ENCODE results near the gene LRRC30.

LRRC30 gene

GRCh38 chr18:7248877-7249276, 18.0 kb downstream of the LRRC30 start:
- Histone ChIP-seq H3K14ac (ENCODE audit: low read length) (no peak overlapping the region), H2BK5ac (ENCODE audit: low read depth, low read length, poor library complexity) (no peak overlapping the region), H3K27ac (ENCODE audit: low read depth, low read length) (no peak overlapping the region), H2AFZ (ENCODE audit: insufficient read depth, low read length, poor library complexity) (no peak overlapping the region), H3K4me1 (ENCODE audit: control insufficient read depth in 1 of 2, insufficient read depth in 2 of 2, low read length in 2 of 2) (no peaks in the 10 kb centered on the region), H4K8ac (ENCODE audit: low read depth, low read length) (no peak overlapping the region), H3K4ac (ENCODE audit: low read depth, low read length) (no peak overlapping the region), H3K36me3 (ENCODE audit: control insufficient read depth in 1 of 2, insufficient read depth in 2 of 2, low read length in 2 of 2) (no peaks in the 10 kb centered on the region), H3K79me1 (ENCODE audit: low read length) (no peaks in the 10 kb centered on the region), H3K4me2 (ENCODE audit: low read length) (no peak overlapping the region), H3K18ac (ENCODE audit: low read length) (no peak overlapping the region), H2BK12ac (ENCODE audit: low read length) (no peak overlapping the region), H3K27me3 (ENCODE audit: insufficient read depth, low read length) (no peaks in the 10 kb centered on the region), H3K79me2 (ENCODE audit: control insufficient read depth, insufficient read depth, low read length, poor library complexity) (no peaks in the 10 kb centered on the region), H4K12ac (ENCODE audit: low read depth, low read length) (no peak overlapping the region), H2AK5ac (ENCODE audit: low read length) (no peak overlapping the region), H2BK120ac (ENCODE audit: insufficient read depth, low read length, poor library complexity) (no peak overlapping the region), H4K91ac (ENCODE audit: low read depth, low read length) (no peak overlapping the region), H3K9ac (ENCODE audit: low read length) (no peak overlapping the region), H3K23ac (ENCODE audit: low read length) (no peak overlapping the region), H3K4me3 (ENCODE audit: low read depth, low read length) (no peak overlapping the region), H3K9me3 (ENCODE audit: insufficient read depth, low read depth, low read length) (no peaks in the 10 kb centered on the region)
- DNase-seq = no peak
- no CpG with 5 or more reads among the region's 6 CpGs for WGBS (ENCODE audit: extremely low coverage, insufficient coverage, insufficient read length)

- no peak overlapping the region for H3K4ac ChIP-seq (ENCODE audit: low read depth, low read length)
- H2BK12ac ChIP-seq (ENCODE audit: low read length) = no peak overlapping the region
- H3K27ac ChIP-seq (ENCODE audit: low read depth, low read length) = no peak overlapping the region
- no peak overlapping the region for H3K4me2 ChIP-seq (ENCODE audit: low read length)
- H4K91ac ChIP-seq (ENCODE audit: low read depth, low read length) = no peak overlapping the region
- H2BK120ac ChIP-seq (ENCODE audit: insufficient read depth, low read length, poor library complexity) = no peak overlapping the region
- H3K27me3 ChIP-seq (ENCODE audit: insufficient read depth, low read length) = no peaks in the 10 kb centered on the region
- no peaks in the 10 kb centered on the region for H3K79me2 ChIP-seq (ENCODE audit: control insufficient read depth, insufficient read depth, low read length, poor library complexity)
- no peak overlapping the region for H3K23ac ChIP-seq (ENCODE audit: low read length)
- H3K36me3 ChIP-seq (ENCODE audit: control insufficient read depth in 1 of 2, insufficient read depth in 2 of 2, low read length in 2 of 2) = no peaks in the 10 kb centered on the region
- no peak overlapping the region for H3K9ac ChIP-seq (ENCODE audit: low read length)
- WGBS (ENCODE audit: extremely low coverage, insufficient coverage, insufficient read length) = no CpG with 5 or more reads among the region's 5 CpGs
- H2AFZ ChIP-seq (ENCODE audit: insufficient read depth, low read length, poor library complexity) = no peak overlapping the region
- no peaks in the 10 kb centered on the region for H3K9me3 ChIP-seq (ENCODE audit: insufficient read depth, low read depth, low read length)
- no peaks in the 10 kb centered on the region for H3K4me1 ChIP-seq (ENCODE audit: control insufficient read depth in 1 of 2, insufficient read depth in 2 of 2, low read length in 2 of 2)
- H4K8ac ChIP-seq (ENCODE audit: low read depth, low read length) = no peak overlapping the region
- no peak overlapping the region for H2AK5ac ChIP-seq (ENCODE audit: low read length)
- no peak overlapping the region for H3K18ac ChIP-seq (ENCODE audit: low read length)
- no peak overlapping the region for H3K4me3 ChIP-seq (ENCODE audit: low read depth, low read length)
- no peaks in the 10 kb centered on the region for H3K79me1 ChIP-seq (ENCODE audit: low read length)
- H4K12ac ChIP-seq (ENCODE audit: low read depth, low read length) = no peak overlapping the region
- DNase-seq = no peak
- H3K14ac ChIP-seq (ENCODE audit: low read length) = no peak overlapping the region
- H2BK5ac ChIP-seq (ENCODE audit: low read depth, low read length, poor library complexity) = no peak overlapping the region
Measured at GRCh38 chr18:7254163-7254562, 23.3 kb downstream of the LRRC30 start.

GRCh38 chr18:7255054-7255453, 24.2 kb downstream of the LRRC30 start:
- Histone ChIP-seq H3K4me1 (ENCODE audit: control insufficient read depth in 1 of 2, insufficient read depth in 2 of 2, low read length in 2 of 2) (no peaks in the 10 kb centered on the region), H2BK5ac (ENCODE audit: low read depth, low read length, poor library complexity) (no peak overlapping the region), H3K23ac (ENCODE audit: low read length) (no peak overlapping the region), H3K27ac (ENCODE audit: low read depth, low read length) (no peak overlapping the region), H3K79me2 (ENCODE audit: control insufficient read depth, insufficient read depth, low read length, poor library complexity) (peaks cover under 1% of the 10 kb centered on the region), H4K12ac (ENCODE audit: low read depth, low read length) (no peak overlapping the region), H3K14ac (ENCODE audit: low read length) (no peak overlapping the region), H3K4me2 (ENCODE audit: low read length) (no peak overlapping the region), H4K91ac (ENCODE audit: low read depth, low read length) (no peak overlapping the region), H4K8ac (ENCODE audit: low read depth, low read length) (no peak overlapping the region), H3K18ac (ENCODE audit: low read length) (no peak overlapping the region), H3K27me3 (ENCODE audit: insufficient read depth, low read length) (no peaks in the 10 kb centered on the region), H3K36me3 (ENCODE audit: control insufficient read depth in 1 of 2, insufficient read depth in 2 of 2, low read length in 2 of 2) (no peaks in the 10 kb centered on the region), H3K79me1 (ENCODE audit: low read length) (no peaks in the 10 kb centered on the region), H2BK120ac (ENCODE audit: insufficient read depth, low read length, poor library complexity) (no peak overlapping the region), H2AK5ac (ENCODE audit: low read length) (no peak overlapping the region), H3K4me3 (ENCODE audit: low read depth, low read length) (no peak overlapping the region), H3K4ac (ENCODE audit: low read depth, low read length) (no peak overlapping the region), H3K9ac (ENCODE audit: low read length) (no peak overlapping the region), H2BK12ac (ENCODE audit: low read length) (no peak overlapping the region), H2AFZ (ENCODE audit: insufficient read depth, low read length, poor library complexity) (no peak overlapping the region), H3K9me3 (ENCODE audit: insufficient read depth, low read depth, low read length) (no peaks in the 10 kb centered on the region)
- no peak for DNase-seq
- no CpG with 5 or more reads among the region's 8 CpGs for WGBS (ENCODE audit: extremely low coverage, insufficient coverage, insufficient read length)

GRCh38 chr18:7255643-7256042, 24.8 kb downstream of the LRRC30 start:
- Histone ChIP-seq H3K4me3 (ENCODE audit: low read depth, low read length) (no peak overlapping the region), H2AFZ (ENCODE audit: insufficient read depth, low read length, poor library complexity) (no peak overlapping the region), H3K9ac (ENCODE audit: low read length) (no peak overlapping the region), H3K36me3 (ENCODE audit: control insufficient read depth in 1 of 2, insufficient read depth in 2 of 2, low read length in 2 of 2) (no peaks in the 10 kb centered on the region), H3K4me2 (ENCODE audit: low read length) (no peak overlapping the region), H3K4me1 (ENCODE audit: control insufficient read depth in 1 of 2, insufficient read depth in 2 of 2, low read length in 2 of 2) (no peaks in the 10 kb centered on the region), H3K27me3 (ENCODE audit: insufficient read depth, low read length) (no peaks in the 10 kb centered on the region), H3K14ac (ENCODE audit: low read length) (no peak overlapping the region), H4K12ac (ENCODE audit: low read depth, low read length) (no peak overlapping the region), H3K18ac (ENCODE audit: low read length) (no peak overlapping the region), H4K91ac (ENCODE audit: low read depth, low read length) (no peak overlapping the region), H3K79me1 (ENCODE audit: low read length) (no peaks in the 10 kb centered on the region), H3K23ac (ENCODE audit: low read length) (no peak overlapping the region), H4K8ac (ENCODE audit: low read depth, low read length) (no peak overlapping the region), H2BK120ac (ENCODE audit: insufficient read depth, low read length, poor library complexity) (no peak overlapping the region), H2BK5ac (ENCODE audit: low read depth, low read length, poor library complexity) (no peak overlapping the region), H3K9me3 (ENCODE audit: insufficient read depth, low read depth, low read length) (no peaks in the 10 kb centered on the region), H3K4ac (ENCODE audit: low read depth, low read length) (no peak overlapping the region), H3K79me2 (ENCODE audit: control insufficient read depth, insufficient read depth, low read length, poor library complexity) (peaks cover 2% of the 10 kb centered on the region), H2BK12ac (ENCODE audit: low read length) (no peak overlapping the region), H3K27ac (ENCODE audit: low read depth, low read length) (no peak overlapping the region), H2AK5ac (ENCODE audit: low read length) (no peak overlapping the region)
- no peak for DNase-seq
- WGBS (ENCODE audit: extremely low coverage, insufficient coverage, insufficient read length) = no CpG with 5 or more reads among the region's 5 CpGs
